Fibroblast of skin of abdomen (primary cell): Measurements from ENCODE around the gene HDAC3.

Experiments used
- DNase-seq: peaks from one replicate; pipeline ENCODE4 v3.0.0-alpha.2; 2013

HDAC3 gene

DNA sequence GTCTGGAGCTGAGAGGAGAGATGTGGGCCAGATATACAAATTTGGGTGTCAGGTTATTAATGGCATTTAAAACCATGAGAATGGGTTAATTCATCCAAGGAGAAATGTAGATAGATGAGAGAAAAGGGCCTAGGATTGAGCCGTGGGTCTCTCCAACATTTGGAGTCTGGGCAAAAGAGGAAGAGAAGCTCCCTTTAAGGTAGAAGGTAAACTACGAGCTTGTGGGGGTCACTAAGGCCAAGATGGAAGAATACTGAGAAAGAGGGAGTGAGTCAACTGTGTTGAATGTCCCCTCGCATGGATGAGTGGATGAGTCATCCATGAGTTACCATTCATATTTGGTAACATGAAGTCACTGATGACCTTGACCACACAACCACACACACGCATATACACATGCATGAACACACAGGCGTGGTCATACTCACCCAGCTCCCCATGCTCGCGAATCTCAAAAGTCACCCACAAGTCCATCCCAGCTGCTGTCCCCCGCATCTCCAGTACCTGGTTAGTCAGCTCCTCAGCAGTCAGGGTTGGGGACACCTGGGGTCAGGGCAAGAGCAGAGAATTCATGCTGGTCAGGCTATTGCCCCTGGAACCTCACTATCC lies 21.4 kb upstream of the HDAC3 start:
- DNase-seq: peak; percentile 91

DNA sequence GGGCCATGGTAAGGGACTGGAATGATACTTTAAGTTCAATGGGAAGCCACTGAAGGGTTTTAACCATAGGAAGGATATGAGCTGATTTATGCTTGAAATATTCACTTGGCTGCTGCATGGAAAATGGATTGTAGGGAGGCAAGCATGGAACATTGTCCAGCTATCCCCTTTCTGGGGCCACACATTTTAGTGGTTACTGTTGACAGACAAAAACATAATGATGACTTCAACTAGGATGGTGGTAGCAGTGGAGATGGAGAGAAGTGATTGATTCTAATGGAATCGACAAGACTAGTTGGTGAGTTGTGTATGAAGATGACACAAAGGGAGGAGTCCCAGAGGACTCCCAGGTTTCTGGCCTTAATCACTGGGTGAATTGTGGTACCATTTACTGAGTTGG lies 20.8 kb upstream of the HDAC3 start:
- DNase-seq: peak; percentile 28

DNA sequence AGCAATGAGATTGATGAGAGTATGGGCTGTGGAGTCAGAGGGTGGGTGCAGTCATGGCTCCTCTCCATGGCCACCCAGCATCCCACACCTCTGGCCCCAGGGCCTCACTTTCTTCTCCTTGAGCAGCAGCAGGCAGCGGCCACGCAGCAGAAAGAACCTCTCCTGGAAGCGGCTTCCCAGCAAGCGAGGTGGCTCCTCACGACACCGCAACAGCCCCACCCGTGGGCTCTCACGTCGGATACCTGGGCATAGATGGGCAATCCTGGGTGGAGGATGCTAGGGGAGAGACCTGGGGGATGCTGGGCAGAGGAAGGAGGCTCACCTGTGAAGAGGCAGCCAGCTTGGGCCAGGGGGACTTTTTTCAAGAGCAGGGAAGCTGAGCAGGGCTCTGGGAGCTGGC lies 19.7 kb upstream of the HDAC3 start:
- DNase-seq: no peak

DNA sequence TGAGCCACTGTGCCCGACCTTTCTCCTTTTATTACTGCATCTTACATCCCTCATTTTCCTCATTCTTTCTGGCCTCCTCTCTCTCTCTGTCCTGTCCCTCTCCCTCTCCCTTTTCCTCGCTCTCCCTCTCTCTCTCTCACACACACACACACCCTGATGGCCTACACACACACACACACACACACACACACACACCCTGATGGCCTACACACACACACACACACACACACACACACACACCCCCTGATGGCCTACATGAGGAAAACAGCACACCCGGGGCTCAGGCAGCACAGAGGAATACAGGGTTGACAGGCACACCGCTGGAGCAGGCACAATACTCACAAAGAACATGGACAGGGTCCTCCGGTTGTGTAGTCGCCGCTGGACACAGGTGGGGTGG lies 18.4 kb upstream of the HDAC3 start:
- no peak for DNase-seq

DNA sequence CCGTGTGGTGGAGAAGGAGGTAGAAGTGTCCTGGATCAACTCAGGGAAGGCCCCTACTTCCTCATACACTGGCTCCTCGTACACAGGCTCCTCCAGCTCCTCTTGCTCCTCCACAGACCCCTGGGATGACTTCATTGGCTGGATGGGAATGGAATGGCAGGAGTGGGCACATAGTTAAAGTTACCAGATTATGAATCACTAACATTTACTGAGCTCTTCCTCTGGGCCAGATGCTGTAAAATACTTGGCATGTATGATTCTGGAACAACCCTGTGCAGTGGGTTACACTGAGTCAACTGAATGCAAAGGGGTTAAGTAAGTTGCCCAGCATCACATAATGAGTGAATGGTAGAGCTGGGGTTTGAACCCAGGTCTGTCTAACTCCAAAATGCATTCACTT lies 17.6 kb upstream of the HDAC3 start:
- DNase-seq: peak; percentile 90

DNA sequence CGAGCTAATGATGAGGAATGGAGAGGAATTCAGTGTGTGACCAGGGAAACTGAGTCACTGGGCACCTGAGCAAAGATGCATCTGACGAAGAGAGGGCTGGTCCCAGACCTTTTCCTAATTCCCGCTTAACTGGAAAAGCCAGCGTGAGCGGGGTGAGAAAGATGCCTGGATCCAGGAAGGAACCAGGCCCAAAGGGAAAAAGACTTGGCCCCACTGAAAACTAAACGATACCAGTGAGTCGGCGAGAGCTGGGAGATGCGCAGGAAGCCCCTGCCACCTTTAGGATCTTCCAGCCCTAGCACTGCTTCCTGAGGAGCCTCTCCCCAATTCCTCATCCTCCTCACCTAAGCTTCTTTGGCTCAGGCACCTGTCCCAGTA lies 15.1 kb upstream of the HDAC3 start:
- no peak for DNase-seq

DNA sequence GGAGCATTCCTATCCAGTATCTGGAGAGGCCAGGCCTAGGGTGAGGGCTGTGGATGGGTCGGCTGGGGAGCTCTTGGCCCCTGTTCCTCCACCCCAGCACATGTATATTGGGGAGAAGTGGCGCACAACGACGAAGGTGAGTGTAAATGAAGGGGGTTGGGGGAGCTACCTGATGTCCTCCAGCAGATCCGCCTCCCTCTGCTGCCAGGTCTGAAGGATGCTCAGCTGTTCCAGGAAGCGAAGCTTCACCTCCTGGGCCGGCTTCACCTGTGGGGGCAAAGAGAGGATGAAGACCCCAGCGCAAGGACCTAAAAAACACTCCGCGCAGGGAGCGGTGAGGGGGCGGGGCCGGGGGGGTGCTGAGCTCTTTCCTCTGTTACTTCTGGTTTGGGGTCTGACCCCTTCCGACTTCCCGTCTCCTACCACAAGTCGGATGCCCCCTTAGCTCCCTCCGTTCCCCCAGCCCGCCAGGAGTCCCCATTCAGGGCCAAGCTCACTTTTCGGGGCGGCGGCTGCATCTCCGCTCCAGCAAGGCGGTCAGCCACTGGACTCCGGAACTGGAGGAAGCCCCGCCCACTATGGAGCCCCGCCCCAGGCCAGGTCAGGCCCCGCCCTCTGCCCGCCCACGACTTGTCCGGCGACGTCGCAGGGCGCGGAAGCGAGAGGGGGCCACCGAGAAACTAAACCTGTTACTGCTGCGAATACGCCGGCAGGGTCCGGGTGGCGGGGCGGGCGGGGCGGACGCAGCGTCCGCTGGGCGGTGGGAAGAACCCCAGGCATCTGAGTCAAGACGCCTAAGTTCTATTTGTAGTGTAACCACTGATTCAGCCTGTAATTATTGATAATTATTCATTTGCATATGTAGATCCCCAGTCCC lies 14.4 kb upstream of the HDAC3 start, which contains the start of gene FCHSD1:
Gene FCHSD1 (minus strand): TSS at position 568 of the 877 bp plus-strand sequence. CDS start 50 bp downstream, at position 518.
- DNase-seq: peak; percentile 70

DNA sequence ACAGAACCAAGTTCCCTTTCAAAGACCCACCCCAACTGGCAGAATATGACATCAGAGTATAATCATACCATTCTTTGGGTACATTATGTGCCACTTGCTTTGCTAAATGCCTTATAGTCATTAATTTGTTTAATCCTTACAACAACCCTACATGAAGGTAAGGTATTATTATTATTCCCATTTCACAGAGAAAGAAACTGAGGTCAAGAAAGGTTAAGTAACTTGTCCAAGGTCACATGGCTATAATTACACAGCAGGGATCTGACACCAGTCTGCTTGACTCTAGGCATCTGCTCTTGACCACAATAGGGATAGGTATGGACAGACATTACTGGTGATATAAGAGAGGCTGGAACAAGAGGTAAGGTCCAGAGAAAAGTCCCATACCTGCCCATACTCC lies 13.3 kb upstream of the HDAC3 start:
- no peak for DNase-seq

DNA sequence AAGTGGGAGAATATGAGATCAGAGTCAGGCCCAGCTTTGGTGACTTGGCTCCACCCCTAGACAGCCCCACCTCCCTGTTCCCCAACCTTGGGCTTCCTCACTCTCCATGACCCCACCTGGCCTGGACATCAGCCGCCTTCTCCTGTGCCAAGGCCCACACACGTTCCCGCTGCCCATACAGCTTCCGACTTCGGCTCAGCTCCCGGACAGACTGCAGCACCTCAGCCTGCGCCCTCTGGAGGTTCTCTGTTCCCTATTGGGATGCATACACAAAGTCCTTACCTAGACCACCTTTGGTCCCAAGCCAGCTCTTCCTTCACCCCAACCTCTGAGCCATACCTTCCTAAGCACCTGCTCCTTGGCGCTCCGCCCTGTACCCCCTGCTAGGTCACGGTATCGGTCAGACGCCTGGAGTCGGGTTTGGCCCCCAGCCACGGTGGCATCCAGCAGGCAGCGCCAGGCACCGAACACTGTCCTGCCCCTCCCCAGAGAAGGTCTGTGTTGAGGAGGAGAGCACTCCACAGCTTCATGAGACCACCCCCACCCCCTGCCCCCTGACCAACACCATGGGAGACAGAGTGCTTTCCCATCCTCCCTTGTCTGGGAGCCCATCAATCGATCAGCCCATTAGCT lies 12.5 kb upstream of the HDAC3 start:
- DNase-seq: no peak

DNA sequence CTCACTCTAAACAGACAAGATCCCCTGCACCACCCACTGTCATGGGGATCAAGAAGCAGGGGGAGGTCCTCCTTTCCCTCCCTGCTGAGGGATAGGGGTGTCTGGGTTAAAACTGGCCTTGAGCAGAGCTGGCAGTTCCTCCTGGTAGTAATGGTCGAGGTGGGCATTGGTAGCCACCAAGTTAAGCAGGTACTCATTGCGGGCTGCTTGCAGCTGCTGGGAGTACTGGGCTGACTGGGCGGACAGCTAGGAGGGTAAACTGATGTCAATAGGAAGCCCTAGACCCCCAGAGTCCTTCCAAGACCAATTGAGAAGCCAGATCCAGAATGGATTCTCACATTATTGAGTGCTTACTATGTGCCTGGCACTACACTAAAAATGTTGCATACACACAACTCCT lies 11.2 kb upstream of the HDAC3 start:
- DNase-seq: no peak

DNA sequence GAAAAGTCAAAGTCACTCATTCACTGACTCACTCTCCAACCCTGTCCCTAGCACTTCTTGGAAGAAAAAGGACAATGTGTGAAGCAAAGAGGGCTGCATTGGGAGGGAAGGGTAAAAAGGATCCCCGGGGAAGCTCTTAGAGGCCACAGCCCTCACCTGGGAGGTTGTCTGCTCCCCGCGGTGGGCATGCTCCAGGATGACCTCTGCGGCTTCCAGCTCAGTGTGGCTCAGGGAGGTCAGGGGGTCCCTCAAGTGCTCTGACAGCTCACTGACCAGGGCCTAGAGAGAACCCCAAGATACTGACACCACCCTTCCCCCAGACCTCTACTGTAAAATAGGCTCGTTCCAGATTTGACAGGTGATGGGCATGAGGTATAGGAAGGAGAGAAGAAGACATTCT lies 10.6 kb upstream of the HDAC3 start:
- DNase-seq: no peak

DNA sequence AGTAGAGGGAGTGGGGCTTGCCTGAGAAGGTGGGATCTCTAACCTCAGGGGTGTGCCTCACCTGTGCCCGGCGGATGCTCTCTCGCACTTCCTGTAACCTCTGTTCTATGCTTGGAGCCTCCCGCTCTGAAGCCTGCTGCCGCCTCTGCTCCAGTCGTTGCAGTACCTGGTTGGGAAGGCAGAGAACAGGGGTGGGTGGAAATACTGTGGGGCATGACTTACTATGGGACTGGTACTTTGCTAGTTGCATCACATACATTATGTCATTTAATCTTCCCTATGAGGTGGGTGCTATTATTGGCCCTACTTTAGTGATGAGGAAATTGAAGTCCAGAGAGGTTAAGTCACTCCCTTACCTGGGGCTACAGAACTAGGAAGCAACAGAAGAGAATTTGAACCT lies 9.4 kb upstream of the HDAC3 start:
- DNase-seq: no peak

DNA sequence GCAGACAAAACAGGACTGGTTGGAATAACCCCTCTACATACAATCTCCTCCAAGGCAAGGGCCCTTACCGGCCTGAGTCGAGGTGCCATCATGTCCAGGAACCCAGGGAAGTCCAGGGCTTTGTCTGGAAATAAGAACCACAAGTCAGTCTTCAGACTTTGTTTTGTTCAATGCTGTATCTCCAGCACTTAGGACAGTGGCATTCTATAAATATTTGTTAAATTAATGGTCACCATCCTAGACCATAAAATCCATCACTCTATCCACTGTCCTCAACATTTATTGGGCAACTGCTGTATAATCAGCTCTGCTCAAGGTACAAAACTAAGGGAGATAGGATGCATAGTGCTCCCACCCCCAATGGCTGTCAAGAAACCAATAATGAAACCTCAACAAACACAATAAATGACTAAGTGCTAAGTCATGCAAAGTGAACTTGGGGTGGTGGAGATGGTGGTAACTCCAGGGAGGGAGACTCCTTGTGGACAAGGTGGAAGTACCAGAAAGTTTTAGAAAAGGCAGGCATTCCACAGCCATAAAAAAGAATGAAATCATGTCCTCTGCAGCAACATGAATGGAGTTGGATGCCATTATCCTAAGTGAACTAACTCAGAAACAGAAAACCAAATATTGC lies 5.1 kb upstream of the HDAC3 start:
- peak; percentile 62 for DNase-seq

DNA sequence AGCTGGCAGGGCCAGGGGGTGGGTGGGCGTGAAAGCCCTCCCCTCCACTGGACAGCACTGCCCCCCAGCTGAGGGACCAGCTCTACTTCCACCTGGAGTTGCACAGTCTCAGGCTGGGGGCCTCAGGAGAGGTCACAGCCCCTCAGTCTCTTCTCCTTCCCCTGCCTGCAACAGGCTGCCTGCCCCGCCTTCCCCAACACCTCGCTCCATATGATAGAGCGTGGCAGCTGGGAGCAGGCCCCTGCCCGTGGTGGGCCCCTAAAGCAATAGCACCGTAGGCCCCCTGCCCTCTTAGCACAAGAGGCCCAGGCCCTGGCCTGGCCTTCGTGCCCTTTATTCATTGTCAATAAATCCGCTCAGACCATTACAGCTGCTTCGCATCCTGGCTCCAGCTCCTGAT lies 4.0 kb upstream of the HDAC3 start:
- DNase-seq: no peak

DNA sequence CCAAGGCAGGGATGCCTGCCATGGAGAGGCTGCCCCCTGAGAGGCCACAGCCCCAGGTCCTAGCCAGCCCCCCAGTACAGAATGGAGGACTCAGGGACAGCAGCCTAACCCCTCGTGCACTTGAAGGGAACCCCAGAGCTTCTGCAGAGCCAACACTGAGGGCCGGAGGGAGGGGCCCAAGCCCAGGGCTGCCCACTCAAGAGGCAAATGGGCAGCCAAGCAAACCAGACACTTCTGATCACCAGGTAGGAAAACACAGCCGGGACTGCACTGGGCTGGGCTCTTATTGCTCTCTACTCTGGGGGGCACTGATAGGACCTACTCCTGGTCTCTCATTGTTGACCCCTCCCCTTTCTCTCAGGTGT lies 3.4 kb upstream of the HDAC3 start:
- DNase-seq: no peak

DNA sequence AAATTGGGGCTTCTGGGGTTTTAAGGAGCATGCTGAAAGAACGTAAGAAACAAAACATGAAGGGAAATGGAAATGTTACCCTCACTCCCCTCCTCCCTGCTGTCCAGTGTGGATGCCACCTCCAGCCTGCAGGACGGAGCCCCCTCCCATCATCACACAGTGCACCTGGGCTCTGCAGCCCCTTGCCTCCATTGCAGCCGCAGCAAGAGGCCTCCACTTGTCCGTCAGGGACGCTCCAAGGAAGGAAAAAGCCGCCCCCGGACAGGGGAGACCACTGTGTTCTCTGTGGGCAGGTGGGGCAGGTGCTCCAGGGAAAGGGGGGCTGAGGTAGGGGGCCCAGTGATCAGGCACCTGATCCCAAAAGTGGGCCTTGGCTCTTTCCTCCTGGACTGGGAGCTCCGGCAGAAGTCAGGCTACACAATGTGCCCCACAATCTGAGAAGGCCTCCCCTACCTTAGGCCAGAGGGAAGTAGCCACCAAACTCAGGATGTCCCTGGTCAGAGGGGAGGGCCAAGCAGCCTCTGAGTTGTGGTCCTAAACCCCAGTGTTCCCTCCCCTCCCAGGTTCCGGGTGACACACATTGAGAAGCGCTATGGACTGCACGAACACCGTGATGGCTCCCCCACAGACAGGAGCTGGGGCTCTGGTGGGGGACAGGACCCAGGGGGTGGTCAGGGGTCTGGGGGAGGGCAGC lies 2.9 kb upstream of the HDAC3 start:
- no peak for DNase-seq

DNA sequence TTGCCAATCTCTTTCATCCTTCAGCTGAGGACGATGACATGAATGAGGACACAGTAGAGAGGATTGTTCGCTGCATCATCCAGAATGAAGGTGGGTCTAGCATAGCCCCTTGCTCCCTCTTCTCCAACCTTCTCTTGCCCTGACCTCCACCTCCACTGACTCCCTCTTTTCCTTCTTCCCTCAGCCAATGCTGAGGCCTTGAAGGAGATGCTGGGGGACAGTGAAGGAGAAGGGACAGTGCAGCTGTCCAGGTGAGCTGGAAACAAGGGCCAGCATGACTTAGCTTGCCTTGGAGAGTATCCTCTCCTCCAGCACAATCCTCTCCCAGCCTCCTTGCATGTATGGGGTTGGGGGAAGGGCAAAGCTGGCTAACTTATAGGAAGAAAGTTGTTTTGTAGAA lies 2.1 kb upstream of the HDAC3 start:
- no peak for DNase-seq

DNA sequence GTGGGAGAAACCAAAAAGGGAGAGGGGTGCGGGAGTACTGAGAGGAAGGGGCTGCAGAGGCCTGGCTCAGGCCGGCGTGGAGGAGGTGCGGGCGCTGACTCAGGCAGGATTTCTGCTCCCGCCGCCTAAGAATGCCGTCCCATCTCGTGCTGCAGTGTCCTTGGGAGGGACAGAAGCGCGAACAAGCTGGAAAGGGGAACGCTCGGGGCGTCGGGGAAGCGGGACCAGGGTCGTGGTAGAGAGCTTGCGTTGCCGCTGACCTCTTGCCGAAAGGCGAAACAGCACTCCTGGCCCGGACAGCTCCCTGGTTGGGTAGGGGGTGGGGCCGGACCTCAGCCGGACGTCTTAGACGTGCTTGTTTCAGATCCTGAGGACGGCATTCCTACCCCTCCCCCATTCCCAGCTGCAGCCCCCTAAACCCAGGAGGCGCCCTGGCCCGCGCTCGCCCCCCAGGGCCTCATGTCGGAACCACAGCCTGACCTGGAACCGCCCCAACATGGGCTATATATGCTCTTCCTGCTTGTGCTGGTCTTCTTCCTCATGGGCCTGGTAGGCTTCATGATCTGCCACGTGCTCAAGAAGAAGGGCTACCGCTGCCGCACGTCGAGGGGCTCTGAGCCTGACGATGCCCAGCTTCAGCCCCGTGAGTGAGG lies 1.2 kb upstream of the HDAC3 start:
- DNase-seq: peak; percentile 56

DNA sequence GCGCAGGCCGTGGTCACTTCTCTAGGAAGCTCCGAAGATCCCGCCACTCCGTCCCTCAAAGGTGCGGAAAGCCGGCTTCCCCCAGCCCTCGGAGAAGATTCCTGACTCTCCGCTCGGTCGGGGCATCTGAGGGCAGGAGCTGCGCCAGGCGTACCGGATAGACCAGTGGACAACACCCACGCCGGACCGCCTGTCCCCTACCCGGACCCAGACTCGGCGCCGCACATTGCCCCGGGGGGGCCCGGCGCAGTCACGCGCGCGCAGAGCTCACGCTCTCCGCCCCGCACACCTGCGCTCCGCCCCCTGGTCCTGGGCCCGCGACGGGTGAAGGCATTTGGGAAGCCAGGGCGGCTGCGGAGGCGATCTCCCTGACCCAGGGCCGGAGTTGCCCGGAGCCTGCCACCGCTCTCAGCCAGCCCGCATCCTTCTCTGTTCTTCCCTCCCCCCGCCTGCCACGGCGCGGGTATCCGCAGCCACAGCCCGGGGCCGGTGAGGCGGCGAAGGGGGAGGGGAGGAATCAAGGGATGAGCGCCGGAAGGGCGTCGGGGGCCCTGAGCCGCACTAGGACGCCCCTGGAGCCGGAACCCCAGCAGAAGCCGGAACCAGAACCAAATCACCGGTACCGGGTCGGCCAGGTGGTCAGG lies 596 bp upstream of the HDAC3 start:
- DNase-seq: no peak

DNA sequence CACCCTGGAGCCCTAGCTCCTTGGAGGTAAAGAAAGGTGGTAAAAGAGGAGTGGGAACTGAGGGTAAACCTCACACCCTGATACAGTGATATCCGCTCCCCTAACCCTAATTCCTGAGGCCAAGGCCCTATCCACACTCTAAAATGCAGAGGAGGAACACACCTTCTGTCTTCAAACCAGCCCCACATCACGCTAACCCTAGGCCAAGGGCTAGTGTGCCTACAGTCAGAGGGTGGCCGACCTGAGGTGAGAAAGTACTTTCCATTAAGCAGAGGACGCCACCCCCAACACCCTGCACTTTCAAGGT lies 590 bp downstream of the HDAC3 start:
- no peak for DNase-seq

DNA sequence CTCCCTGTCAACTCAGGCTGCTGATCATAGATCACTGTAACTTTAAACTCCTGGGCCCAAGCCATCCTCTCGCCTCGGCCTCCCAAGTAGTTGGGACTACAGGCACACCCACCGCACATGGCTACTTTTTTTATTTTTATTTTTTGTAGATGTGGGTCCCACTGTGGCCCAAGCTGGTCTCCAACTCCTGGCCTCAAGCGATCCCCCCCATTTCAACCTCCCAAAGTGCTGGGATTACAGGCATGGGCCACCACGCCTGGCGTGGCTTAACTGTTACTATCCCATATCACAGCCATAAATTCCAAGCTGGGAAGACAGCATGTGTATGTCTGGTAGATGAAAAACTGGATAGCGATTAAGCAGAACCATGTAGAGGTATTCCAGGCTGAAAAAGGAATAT lies 1.0 kb downstream of the HDAC3 start:
- no peak for DNase-seq

DNA sequence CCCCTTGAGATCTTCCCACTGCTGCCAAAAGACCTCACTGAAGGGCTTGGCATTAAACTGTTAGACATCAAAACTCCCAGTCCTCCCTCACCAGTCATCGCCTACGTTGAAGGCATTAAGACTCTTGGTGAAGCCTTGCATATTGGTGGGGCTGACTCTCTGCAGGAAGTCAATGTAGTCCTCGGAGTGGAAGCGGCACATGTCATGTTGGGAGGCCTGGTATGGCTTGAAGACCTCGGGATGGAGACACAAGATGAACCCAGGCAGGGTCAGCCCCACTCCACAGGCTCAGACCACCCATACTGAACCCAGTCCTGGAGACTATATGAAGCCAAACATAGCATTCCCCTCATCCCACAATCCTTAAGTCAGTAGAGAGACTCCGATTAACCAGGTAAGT lies 1.9 kb downstream of the HDAC3 start:
- no peak for DNase-seq
